HepG2 (cell line): ENCODE results near the gene POLR3H. TPM values are rescaled to one million over a fixed set of nuclear protein-coding genes. Genes with fewer than 3 reads are reported as not detected.
A peak's percentile ranks its signal among the peaks of the same experiment; 100 is the strongest.

Experiments used
- ATAC-seq: fragments of 200-7000 bp; cut with Tn5 transposase; 3 replicates; pipeline ENCODE4 v1.9.1; 2020; ENCODE audit warnings: mild to moderate bottlenecking, moderate library complexity
- BruUV-seq: library from RNA; stranded (reverse); fragments of 400-500 nt; replicated peaks from 2 replicates; lab custom pipeline; 2021; lab: Mats Ljungman, UMichigan
- CTCF ChIA-PET: fragments of 300-600 bp; formaldehyde crosslinking; extraction: SDS; loops from one replicate; lab custom pipeline; 2021; ENCODE audit warnings: low total read pairs, inconsistent platforms, low intra/inter-chr PET ratio; lab: Yijun Ruan, JAX
- POLR2A ChIA-PET: fragments of 350-600 bp; sonication (Branson Sonifier 250); formaldehyde crosslinking; loops from one replicate; lab custom pipeline; 2020; ENCODE audit warnings: antibody characterized with exemption, inconsistent platforms; lab: Yijun Ruan, JAX
- DNase-seq: peaks from one replicate; pipeline ENCODE4 v3.0.0-alpha.2; 2015; ENCODE audit warnings: low spot score
- FAIRE-seq: peaks from 3 replicates; lab custom pipeline; 2011; peaks lifted over from hg19 to GRCh38; lab: Jason Lieb, UNC
- H2AFZ ChIP-seq: one replicate; pipeline ENCODE4 v1.6.1; 2011; ENCODE audit warnings: low read length, inconsistent platforms
- H3K27ac ChIP-seq: fragments of 300-600 bp; 3 replicates; pipeline ENCODE4 v1.8.0; 2011; ENCODE audit warnings: mixed run types, mild to moderate bottlenecking, mixed read lengths, low read length, inconsistent platforms; ENCODE audit not compliant: insufficient read depth; ENCODE audit errors: extremely low read length
- H3K27me3 ChIP-seq, 2 experiments: fragments of 200-600 bp in 1 of 2; 2 replicates in 1 of 2; 3 replicates in 1 of 2; pipeline versions ENCODE4 v1.6.0 to v1.8.0; 2011; ENCODE audit warnings: low read length in 2 of 2, mild to moderate bottlenecking in 2 of 2, moderate library complexity in 2 of 2, inconsistent platforms in 1 of 2; ENCODE audit not compliant: insufficient read depth in 2 of 2, control insufficient read depth in 1 of 2
- H3K36me3 ChIP-seq, 2 experiments: fragments of 200-600 bp in 1 of 2; replicated peaks in 1 of 2; 2 replicates in 1 of 2; 3 replicates in 1 of 2; pipeline versions ENCODE4 v1.5.1 to v1.8.0; 2011; ENCODE audit warnings: low read length in 2 of 2, inconsistent platforms in 1 of 2; ENCODE audit not compliant: insufficient read depth in 2 of 2, control insufficient read depth in 1 of 2
- H3K4me1 ChIP-seq: 2 replicates; pipeline ENCODE4 v1.5.1; 2012; ENCODE audit warnings: low read length, inconsistent platforms; ENCODE audit not compliant: insufficient read depth
- H3K4me2 ChIP-seq: 2 replicates; pipeline ENCODE4 v1.6.0; 2011; ENCODE audit warnings: low read depth, low read length, inconsistent platforms
- H3K4me3 ChIP-seq, 3 experiments: fragments of 200-600 bp in 1 of 3; sonication (generic), shearing (Covaris generic) in 1 of 3; replicated peaks in 1 of 3; 2 replicates each; pipeline ENCODE4 v1.5.1; 2011 to 2016; ENCODE audit warnings: low read length in 3 of 3, inconsistent platforms in 2 of 3, low read depth in 2 of 3, mild to moderate bottlenecking in 2 of 3, control low read depth in 1 of 3, mixed read lengths in 1 of 3; ENCODE audit not compliant: insufficient read depth in 1 of 3
- H3K79me2 ChIP-seq: one replicate; pipeline ENCODE4 v1.6.1; 2011; ENCODE audit warnings: low read length, inconsistent platforms; ENCODE audit not compliant: insufficient read depth
- H3K9ac ChIP-seq: 2 replicates; pipeline ENCODE4 v1.6.0; 2011; ENCODE audit warnings: mild to moderate bottlenecking, low read depth, low read length, inconsistent platforms; ENCODE audit not compliant: insufficient read depth
- H3K9me3 ChIP-seq: 2 replicates; pipeline ENCODE4 v1.5.1; 2012; ENCODE audit warnings: mild to moderate bottlenecking, low read length
- H4K20me1 ChIP-seq: 2 replicates; pipeline ENCODE4 v1.6.0; 2011; ENCODE audit warnings: inconsistent platforms, mild to moderate bottlenecking, low read length, moderate library complexity; ENCODE audit not compliant: insufficient read depth
- ZNF142 ChIP-seq: sonication (generic); formaldehyde crosslinking; IDR thresholded peaks from 2 replicates; pipeline ENCODE4 v1.4.0; 2020; ENCODE audit warnings: missing genetic modification reagents
- ZNF577 ChIP-seq: sonication (generic); formaldehyde crosslinking; IDR thresholded peaks from 2 replicates; pipeline ENCODE4 v1.4.0; 2020; ENCODE audit warnings: mild to moderate bottlenecking, low read depth, missing genetic modification reagents, borderline replicate concordance
- ZNF768 ChIP-seq: sonication (generic); formaldehyde crosslinking; IDR thresholded peaks from 2 replicates; pipeline ENCODE4 v1.4.0; 2020; ENCODE audit warnings: missing genetic modification reagents
- ZNF850 ChIP-seq: sonication (generic); formaldehyde crosslinking; conservative IDR thresholded peaks from 2 replicates; pipeline ENCODE4 v1.9.0; 2021; ENCODE audit warnings: mild to moderate bottlenecking, missing genetic modification reagents
- WGBS: methylation state at CpG from one replicate; pipeline ENCODE4 v1.1.6; 2017; ENCODE audit warnings: low lambda C conversion rate; 5-methylcytosine and 5-hydroxymethylcytosine counted together
- in situ Hi-C: cut with HindIII; loops from 2 replicates; pipeline ENCODE4 v1.10.0; 2017; ENCODE audit warnings: low pct_unique_long_range_greater_than_20kb; ENCODE audit not compliant: extremely low pct_ligation_motif_present
- intact Hi-C: fragments of 100-400 bp; cut with micrococcal nuclease; formaldehyde crosslinking; loops from one replicate; pipeline ENCODE4 v1.10.0; 2022; ENCODE audit not compliant: unreplicated experiment
- polyA plus RNA-seq, 8 experiments: library from polyadenylated mRNA; depleted of rRNA in 3 of 8; stranded (reverse) in 7 of 8; unstranded in 1 of 8; fragments of >200 nt; fragmentation: Illumina TruSeq in 4 of 8; extraction: Trizol in 4 of 8; gene quantifications; 2 replicates each; pipeline versions ENCODE4 v1.2.1 to v1.2.3, GENCODE V29; 2011 to 2016; ENCODE audit warnings: low read depth in 4 of 8, missing spikeins in 1 of 8, mixed read lengths in 1 of 8; ENCODE audit not compliant: insufficient read depth in 1 of 8
- total RNA-seq, 5 experiments: library from RNA; depleted of rRNA; stranded (reverse); fragments of >200 nt; fragmentation: Illumina TruSeq; extraction: Trizol; gene quantifications; 2 replicates each; pipeline ENCODE4 v1.2.3, GENCODE V29; 2016; ENCODE audit warnings: low read depth in 1 of 5
- TF ChIP-seq, protein P1 (sequence below): sonication (generic); formaldehyde crosslinking; IDR thresholded peaks from 2 replicates; pipeline ENCODE4 v1.5.0; 2020; ENCODE audit warnings: mild to moderate bottlenecking, missing genetic modification reagents, borderline replicate concordance

The POLR3H gene
- total and polyA plus RNA-seq, 2 of the 13 experiments (the other 11 are each of a cell fraction or from before 2014, with no cell fraction given), result 10.3 to 28.6 TPM

DNA sequence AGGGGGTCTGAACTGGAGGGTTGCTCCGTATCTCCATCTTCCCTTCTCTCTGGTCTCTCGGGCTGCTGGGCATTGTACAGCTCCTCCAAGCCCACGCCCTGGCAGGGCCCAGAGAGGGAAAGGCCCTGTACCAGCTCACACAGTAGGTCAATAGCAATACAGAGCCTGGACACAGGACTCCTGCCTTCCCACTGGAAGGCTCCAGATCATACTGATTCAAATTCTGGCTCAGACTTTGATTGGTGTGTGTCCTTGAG, 23.2 kb upstream of the POLR3H start:
- no TSS peak for BruUV-seq
- in situ Hi-C loops, result no loop called here
- intact Hi-C loops, result no loop called here
- H3K27me3 ChIP-seq, result peaks cover 0 to 6% of the 10 kb centered on the region in 2 experiments; a peak in 2 of 5 replicates
- no peak for DNase-seq
- TF ChIP-seq ZNF768 (CRISPR knock-in tag) (peak; percentile 78; the same call in 1 of the 2 replicates), ZNF577 (CRISPR knock-in tag) (no peak), ZNF850 (CRISPR knock-in tag) (no peak)
- H3K79me2 ChIP-seq, result no peaks in the 10 kb centered on the region
- H3K36me3 ChIP-seq, result no peaks in the 10 kb centered on the region
- no peaks in the 10 kb centered on the region for H4K20me1 ChIP-seq
- FAIRE-seq, result no peak
- H3K4me2 ChIP-seq, result no peak overlapping the region
- H3K4me1 ChIP-seq, result peaks cover 32% of the 10 kb centered on the region
- no peak overlapping the region for H2AFZ ChIP-seq
- ATAC-seq, result no peak
- H3K27ac ChIP-seq, result no peak overlapping the region
- 52% methylated on average over 3 of the region's 3 CpGs for WGBS
- POLR2A ChIA-PET, result interaction anchor here (0.9 to 1.4 kb wide), 2 partner anchors 8 to 22 kb away, joined by 3 to 4 read pairs; partner anchors contain the start of gene PMM1
- H3K9me3 ChIP-seq, result no peaks in the 10 kb centered on the region
- no peak overlapping the region for H3K9ac ChIP-seq
- CTCF ChIA-PET, result no interaction called here
- no peak overlapping the region for H3K4me3 ChIP-seq

DNA sequence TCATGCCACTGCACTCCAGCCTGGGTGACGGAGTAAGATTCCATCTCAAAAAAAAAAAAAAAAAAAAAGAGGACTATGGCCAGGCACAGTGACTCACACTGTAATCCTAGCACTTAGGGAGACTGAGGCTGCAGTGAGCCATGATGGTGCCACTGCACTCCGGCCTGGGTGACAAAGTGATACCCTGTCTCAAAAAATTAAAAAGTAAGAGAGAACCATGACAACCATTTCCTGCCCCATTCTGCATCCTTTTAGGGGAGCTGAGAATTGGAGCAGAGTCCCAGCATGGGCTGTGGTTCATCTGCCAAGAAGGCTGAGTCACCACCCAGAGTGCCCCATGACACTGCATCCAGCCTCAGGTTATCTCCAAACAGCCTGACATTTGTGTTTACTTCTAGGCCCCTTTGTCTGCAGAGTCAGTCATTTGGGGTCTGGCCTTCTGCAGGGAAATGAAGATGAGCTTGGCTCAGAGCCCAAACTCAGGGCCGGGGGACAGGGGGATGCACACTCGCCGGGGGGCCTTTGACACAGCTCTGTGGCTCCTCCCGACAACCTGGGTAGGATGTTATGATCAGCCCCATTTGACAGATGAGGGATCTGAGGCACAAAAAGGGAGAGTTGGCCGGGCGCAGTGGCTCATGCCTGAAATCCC, 21.3 kb upstream of the POLR3H start:
- CTCF ChIA-PET, result interaction anchor here (1.2 kb wide), 1 partner anchor 11 kb away, joined by 5 read pairs; no protein-coding TSS in a partner anchor
- 11% methylated on average over 8 of the region's 8 CpGs for WGBS
- Histone ChIP-seq H4K20me1 (no peaks in the 10 kb centered on the region), H2AFZ (no peak overlapping the region), H3K79me2 (no peaks in the 10 kb centered on the region), H3K27ac (no peak overlapping the region), H3K27me3 (peaks cover 0 to 25% of the 10 kb centered on the region in 2 experiments; a peak in 4 of 5 replicates), H3K4me3 (no peak overlapping the region), H3K9ac (no peak overlapping the region), H3K36me3 (no peaks in the 10 kb centered on the region), H3K9me3 (no peaks in the 10 kb centered on the region), H3K4me1 (peaks cover 51% of the 10 kb centered on the region), H3K4me2 (peak overlapping the region; percentile 45; the same call in 1 of the 2 replicates)
- FAIRE-seq (peak; percentile 28), DNase-seq (peak; percentile 55), ATAC-seq (peak; percentile 56)
- POLR2A ChIA-PET, result interaction anchor here (0.7 to 2.3 kb wide), 6 partner anchors 8 to 55 kb away, joined by 3 to 6 read pairs (median 4); partner anchors contain the start of gene PMM1
- intact Hi-C loops (no loop called here), in situ Hi-C loops (no loop called here)
- no TSS peak for BruUV-seq
- TF ChIP-seq, protein P1, sequence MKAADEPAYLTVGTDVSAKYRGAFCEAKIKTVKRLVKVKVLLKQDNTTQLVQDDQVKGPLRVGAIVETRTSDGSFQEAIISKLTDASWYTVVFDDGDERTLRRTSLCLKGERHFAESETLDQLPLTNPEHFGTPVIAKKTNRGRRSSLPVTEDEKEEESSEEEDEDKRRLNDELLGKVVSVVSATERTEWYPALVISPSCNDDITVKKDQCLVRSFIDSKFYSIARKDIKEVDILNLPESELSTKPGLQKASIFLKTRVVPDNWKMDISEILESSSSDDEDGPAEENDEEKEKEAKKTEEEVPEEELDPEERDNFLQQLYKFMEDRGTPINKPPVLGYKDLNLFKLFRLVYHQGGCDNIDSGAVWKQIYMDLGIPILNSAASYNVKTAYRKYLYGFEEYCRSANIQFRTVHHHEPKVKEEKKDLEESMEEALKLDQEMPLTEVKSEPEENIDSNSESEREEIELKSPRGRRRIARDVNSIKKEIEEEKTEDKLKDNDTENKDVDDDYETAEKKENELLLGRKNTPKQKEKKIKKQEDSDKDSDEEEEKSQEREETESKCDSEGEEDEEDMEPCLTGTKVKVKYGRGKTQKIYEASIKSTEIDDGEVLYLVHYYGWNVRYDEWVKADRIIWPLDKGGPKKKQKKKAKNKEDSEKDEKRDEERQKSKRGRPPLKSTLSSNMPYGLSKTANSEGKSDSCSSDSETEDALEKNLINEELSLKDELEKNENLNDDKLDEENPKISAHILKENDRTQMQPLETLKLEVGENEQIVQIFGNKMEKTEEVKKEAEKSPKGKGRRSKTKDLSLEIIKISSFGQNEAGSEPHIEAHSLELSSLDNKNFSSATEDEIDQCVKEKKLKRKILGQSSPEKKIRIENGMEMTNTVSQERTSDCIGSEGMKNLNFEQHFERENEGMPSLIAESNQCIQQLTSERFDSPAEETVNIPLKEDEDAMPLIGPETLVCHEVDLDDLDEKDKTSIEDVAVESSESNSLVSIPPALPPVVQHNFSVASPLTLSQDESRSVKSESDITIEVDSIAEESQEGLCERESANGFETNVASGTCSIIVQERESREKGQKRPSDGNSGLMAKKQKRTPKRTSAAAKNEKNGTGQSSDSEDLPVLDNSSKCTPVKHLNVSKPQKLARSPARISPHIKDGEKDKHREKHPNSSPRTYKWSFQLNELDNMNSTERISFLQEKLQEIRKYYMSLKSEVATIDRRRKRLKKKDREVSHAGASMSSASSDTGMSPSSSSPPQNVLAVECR, result 0 out of 2 replicates have a peak, but pooled peaks have one; percentile 23
- no peak for TF ChIP-seq ZNF142 (CRISPR knock-in tag)
